HepG2 (cell line): Measurements from ENCODE around the gene EXTL1. TPM values are rescaled to one million over a fixed set of nuclear protein-coding genes. Genes with fewer than 3 reads are reported as not detected.

Experiments
- ATAC-seq: fragments of 200-7000 bp; cut with Tn5 transposase; 3 replicates; pipeline ENCODE4 v1.9.1; 2020; ENCODE audit warnings: mild to moderate bottlenecking, moderate library complexity
- BruUV-seq: library from RNA; stranded (reverse); fragments of 400-500 nt; replicated peaks from 2 replicates; lab custom pipeline; 2021; lab: Mats Ljungman, UMichigan
- CTCF ChIA-PET: fragments of 300-600 bp; formaldehyde crosslinking; extraction: SDS; loops from one replicate; lab custom pipeline; 2021; ENCODE audit warnings: low total read pairs, inconsistent platforms, low intra/inter-chr PET ratio; lab: Yijun Ruan, JAX
- POLR2A ChIA-PET: fragments of 350-600 bp; sonication (Branson Sonifier 250); formaldehyde crosslinking; loops from one replicate; lab custom pipeline; 2020; ENCODE audit warnings: antibody characterized with exemption, inconsistent platforms; lab: Yijun Ruan, JAX
- DNase-seq: peaks from one replicate; pipeline ENCODE4 v3.0.0-alpha.2; 2015; ENCODE audit warnings: low spot score
- FAIRE-seq: peaks from 3 replicates; lab custom pipeline; 2011; peaks lifted over from hg19 to GRCh38; lab: Jason Lieb, UNC
- H2AFZ ChIP-seq: one replicate; pipeline ENCODE4 v1.6.1; 2011; ENCODE audit warnings: low read length, inconsistent platforms
- H3K27ac ChIP-seq: fragments of 300-600 bp; 3 replicates; pipeline ENCODE4 v1.8.0; 2011; ENCODE audit warnings: mixed run types, mild to moderate bottlenecking, mixed read lengths, low read length, inconsistent platforms; ENCODE audit not compliant: insufficient read depth; ENCODE audit errors: extremely low read length
- H3K27me3 ChIP-seq, 2 experiments: fragments of 200-600 bp in 1 of 2; 2 replicates in 1 of 2; 3 replicates in 1 of 2; pipeline versions ENCODE4 v1.6.0 to v1.8.0; 2011; ENCODE audit warnings: low read length in 2 of 2, mild to moderate bottlenecking in 2 of 2, moderate library complexity in 2 of 2, inconsistent platforms in 1 of 2; ENCODE audit not compliant: insufficient read depth in 2 of 2, control insufficient read depth in 1 of 2
- H3K36me3 ChIP-seq, 2 experiments: fragments of 200-600 bp in 1 of 2; replicated peaks in 1 of 2; 2 replicates in 1 of 2; 3 replicates in 1 of 2; pipeline versions ENCODE4 v1.5.1 to v1.8.0; 2011; ENCODE audit warnings: low read length in 2 of 2, inconsistent platforms in 1 of 2; ENCODE audit not compliant: insufficient read depth in 2 of 2, control insufficient read depth in 1 of 2
- H3K4me1 ChIP-seq: 2 replicates; pipeline ENCODE4 v1.5.1; 2012; ENCODE audit warnings: low read length, inconsistent platforms; ENCODE audit not compliant: insufficient read depth
- H3K4me2 ChIP-seq: 2 replicates; pipeline ENCODE4 v1.6.0; 2011; ENCODE audit warnings: low read depth, low read length, inconsistent platforms
- H3K4me3 ChIP-seq, 3 experiments: fragments of 200-600 bp in 1 of 3; sonication (generic), shearing (Covaris generic) in 1 of 3; replicated peaks in 1 of 3; 2 replicates each; pipeline ENCODE4 v1.5.1; 2011 to 2016; ENCODE audit warnings: low read length in 3 of 3, inconsistent platforms in 2 of 3, low read depth in 2 of 3, mild to moderate bottlenecking in 2 of 3, control low read depth in 1 of 3, mixed read lengths in 1 of 3; ENCODE audit not compliant: insufficient read depth in 1 of 3
- H3K79me2 ChIP-seq: one replicate; pipeline ENCODE4 v1.6.1; 2011; ENCODE audit warnings: low read length, inconsistent platforms; ENCODE audit not compliant: insufficient read depth
- H3K9ac ChIP-seq: 2 replicates; pipeline ENCODE4 v1.6.0; 2011; ENCODE audit warnings: mild to moderate bottlenecking, low read depth, low read length, inconsistent platforms; ENCODE audit not compliant: insufficient read depth
- H3K9me3 ChIP-seq: 2 replicates; pipeline ENCODE4 v1.5.1; 2012; ENCODE audit warnings: mild to moderate bottlenecking, low read length
- H4K20me1 ChIP-seq: 2 replicates; pipeline ENCODE4 v1.6.0; 2011; ENCODE audit warnings: inconsistent platforms, mild to moderate bottlenecking, low read length, moderate library complexity; ENCODE audit not compliant: insufficient read depth
- ARNT2 ChIP-seq: sonication (generic); formaldehyde crosslinking; IDR thresholded peaks from 2 replicates; pipeline ENCODE4 v1.8.0; 2022; ENCODE audit warnings: mild to moderate bottlenecking, low read depth, missing genetic modification reagents, moderate library complexity
- ATF7 ChIP-seq, 2 experiments: fragments of 450-650 bp in 1 of 2; sonication (generic) in 1 of 2; formaldehyde crosslinking in 1 of 2; IDR thresholded peaks; 2 replicates each; pipeline versions ENCODE4 v1.4.0 to v1.6.1; 2016 to 2020; ENCODE audit warnings: antibody characterized with exemption in 1 of 2, mild to moderate bottlenecking in 1 of 2, missing genetic modification reagents in 1 of 2
- FOXM1 ChIP-seq: sonication (generic); formaldehyde crosslinking; IDR thresholded peaks from 2 replicates; pipeline ENCODE4 v1.5.0; 2020; ENCODE audit warnings: missing genetic modification reagents
- HOXA5 ChIP-seq: sonication (generic); formaldehyde crosslinking; IDR thresholded peaks from 2 replicates; pipeline ENCODE4 v1.4.0; 2020; ENCODE audit warnings: missing genetic modification reagents
- KLF11 ChIP-seq: IDR thresholded peaks from 2 replicates; pipeline ENCODE4 v1.6.1; 2016; ENCODE audit warnings: missing compliant biosample characterization
- PPARG ChIP-seq: conservative IDR thresholded peaks from 2 replicates; pipeline ENCODE4 v1.6.1; 2016; ENCODE audit warnings: missing biosample characterization, missing genetic modification reagents
- SMAD9 ChIP-seq: sonication (generic); formaldehyde crosslinking; IDR thresholded peaks from 2 replicates; pipeline ENCODE4 v1.5.1; 2020; ENCODE audit warnings: mild to moderate bottlenecking, missing genetic modification reagents
- YY1 ChIP-seq: IDR thresholded peaks from 2 replicates; pipeline ENCODE4 v1.6.1; 2011; ENCODE audit warnings: low read length, low read depth, moderate library complexity, mild to moderate bottlenecking; ENCODE audit not compliant: insufficient read depth, insufficient replicate concordance
- ZBTB33 ChIP-seq: sonication (generic); formaldehyde crosslinking; IDR thresholded peaks from 2 replicates; pipeline ENCODE4 v1.4.0; 2020; ENCODE audit warnings: missing genetic modification reagents
- ZFP82 ChIP-seq: sonication (generic); formaldehyde crosslinking; IDR thresholded peaks from 2 replicates; pipeline ENCODE4 v1.5.1; 2020; ENCODE audit warnings: mild to moderate bottlenecking, missing genetic modification reagents, borderline replicate concordance
- ZNF224 ChIP-seq: sonication (generic); formaldehyde crosslinking; IDR thresholded peaks from 2 replicates; pipeline ENCODE4 v1.5.0; 2020; ENCODE audit warnings: mild to moderate bottlenecking, missing genetic modification reagents
- ZNF317 ChIP-seq: sonication (generic); formaldehyde crosslinking; IDR thresholded peaks from 2 replicates; pipeline ENCODE4 v1.5.0; 2020; ENCODE audit warnings: mild to moderate bottlenecking, missing genetic modification reagents
- ZNF629 ChIP-seq: sonication (generic); formaldehyde crosslinking; conservative IDR thresholded peaks from 2 replicates; pipeline ENCODE4 v1.5.0; 2020; ENCODE audit warnings: missing genetic modification reagents
- ZNF816 ChIP-seq: sonication (generic); formaldehyde crosslinking; IDR thresholded peaks from 2 replicates; pipeline ENCODE4 v1.8.0; 2022; ENCODE audit warnings: missing genetic modification reagents, mild to moderate bottlenecking, borderline replicate concordance
- ZSCAN31 ChIP-seq: sonication (generic); formaldehyde crosslinking; IDR thresholded peaks from 2 replicates; pipeline ENCODE4 v1.5.0; 2020; ENCODE audit warnings: low read depth, mild to moderate bottlenecking, missing genetic modification reagents
- WGBS: methylation state at CpG from one replicate; pipeline ENCODE4 v1.1.6; 2017; ENCODE audit warnings: low lambda C conversion rate; 5-methylcytosine and 5-hydroxymethylcytosine counted together
- in situ Hi-C: cut with HindIII; loops from 2 replicates; pipeline ENCODE4 v1.10.0; 2017; ENCODE audit warnings: low pct_unique_long_range_greater_than_20kb; ENCODE audit not compliant: extremely low pct_ligation_motif_present
- intact Hi-C: fragments of 100-400 bp; cut with micrococcal nuclease; formaldehyde crosslinking; loops from one replicate; pipeline ENCODE4 v1.10.0; 2022; ENCODE audit not compliant: unreplicated experiment
- polyA plus RNA-seq, 8 experiments: library from polyadenylated mRNA; depleted of rRNA in 3 of 8; stranded (reverse) in 7 of 8; unstranded in 1 of 8; fragments of >200 nt; fragmentation: Illumina TruSeq in 4 of 8; extraction: Trizol in 4 of 8; gene quantifications; 2 replicates each; pipeline versions ENCODE4 v1.2.1 to v1.2.3, GENCODE V29; 2011 to 2016; ENCODE audit warnings: low read depth in 4 of 8, missing spikeins in 1 of 8, mixed read lengths in 1 of 8; ENCODE audit not compliant: insufficient read depth in 1 of 8
- total RNA-seq, 5 experiments: library from RNA; depleted of rRNA; stranded (reverse); fragments of >200 nt; fragmentation: Illumina TruSeq; extraction: Trizol; gene quantifications; 2 replicates each; pipeline ENCODE4 v1.2.3, GENCODE V29; 2016; ENCODE audit warnings: low read depth in 1 of 5
- TF ChIP-seq, protein P1 (sequence below): sonication (generic); formaldehyde crosslinking; IDR thresholded peaks from 2 replicates; pipeline ENCODE4 v1.5.0; 2020; ENCODE audit warnings: missing genetic modification reagents, mild to moderate bottlenecking, borderline replicate concordance
- TF ChIP-seq, protein P2 (sequence below): sonication (generic); formaldehyde crosslinking; IDR thresholded peaks from 2 replicates; pipeline ENCODE4 v1.5.0; 2020; ENCODE audit warnings: mild to moderate bottlenecking, low read depth, missing genetic modification reagents, borderline replicate concordance
- TF ChIP-seq, protein P3 (sequence below): sonication (generic); formaldehyde crosslinking; IDR thresholded peaks from 2 replicates; pipeline ENCODE4 v1.4.0; 2020; ENCODE audit warnings: missing genetic modification reagents, mild to moderate bottlenecking, borderline replicate concordance

The EXTL1 gene
- total and polyA plus RNA-seq, 2 of the 13 experiments (the other 11 are each of a cell fraction or from before 2014, with no cell fraction given) = 0.35 to 1.0 TPM

GRCh38 chr1:26041401-26041800 is 19.8 kb downstream of the EXTL1 start:
- Histone ChIP-seq H4K20me1 (no peaks in the 10 kb centered on the region), H3K9ac (no peak overlapping the region), H3K4me2 (no peak overlapping the region), H2AFZ (no peak overlapping the region), H3K4me1 (peaks cover 14% of the 10 kb centered on the region), H3K27ac (no peak overlapping the region), H3K27me3 (peaks cover 17 to 76% of the 10 kb centered on the region in 2 experiments), H3K9me3 (no peaks in the 10 kb centered on the region), H3K36me3 (no peaks in the 10 kb centered on the region), H3K79me2 (no peaks in the 10 kb centered on the region), H3K4me3 (no peak overlapping the region)
- no peak for FAIRE-seq
- BruUV-seq = no TSS peak
- in situ Hi-C loops = no loop called here
- ATAC-seq = no peak
- POLR2A ChIA-PET = no interaction called here
- intact Hi-C loops = no loop called here
- 13% methylated on average over 6 of the region's 7 CpGs for WGBS
- CTCF ChIA-PET = no interaction called here
- no peak for DNase-seq
- TF ChIP-seq YY1 (no peak), PPARG (no peak), ZNF317 (CRISPR knock-in tag) (no peak), ZSCAN31 (CRISPR knock-in tag) (no peak), ZNF224 (CRISPR knock-in tag) (no peak), ZFP82 (CRISPR knock-in tag) (no peak), HOXA5 (CRISPR knock-in tag) (no peak), ARNT2 (CRISPR knock-in tag) (no peak), ZBTB33 (CRISPR knock-in tag) (no peak), ZNF816 (CRISPR knock-in tag) (no peak), KLF11 (CRISPR knock-in tag) (no peak), FOXM1 (CRISPR knock-in tag) (no peak), SMAD9 (no peak), ATF7 (IDR thresholded peaks at IDR 0.05) (no peak), ATF7 (CRISPR knock-in tag; IDR thresholded peaks at IDR 0.05) (no peak), ZNF629 (no peak)
- TF ChIP-seq, protein P1, sequence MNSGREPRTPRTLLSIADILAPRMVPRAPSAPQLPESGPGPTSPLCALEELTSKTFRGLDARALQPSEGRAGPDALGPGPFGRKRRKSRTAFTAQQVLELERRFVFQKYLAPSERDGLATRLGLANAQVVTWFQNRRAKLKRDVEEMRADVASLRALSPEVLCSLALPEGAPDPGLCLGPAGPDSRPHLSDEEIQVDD (CRISPR knock-in tag) = no peak
- TF ChIP-seq, protein P2, sequence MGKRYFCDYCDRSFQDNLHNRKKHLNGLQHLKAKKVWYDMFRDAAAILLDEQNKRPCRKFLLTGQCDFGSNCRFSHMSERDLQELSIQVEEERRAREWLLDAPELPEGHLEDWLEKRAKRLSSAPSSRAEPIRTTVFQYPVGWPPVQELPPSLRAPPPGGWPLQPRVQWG (CRISPR knock-in tag) = no peak
- TF ChIP-seq, protein P3, sequence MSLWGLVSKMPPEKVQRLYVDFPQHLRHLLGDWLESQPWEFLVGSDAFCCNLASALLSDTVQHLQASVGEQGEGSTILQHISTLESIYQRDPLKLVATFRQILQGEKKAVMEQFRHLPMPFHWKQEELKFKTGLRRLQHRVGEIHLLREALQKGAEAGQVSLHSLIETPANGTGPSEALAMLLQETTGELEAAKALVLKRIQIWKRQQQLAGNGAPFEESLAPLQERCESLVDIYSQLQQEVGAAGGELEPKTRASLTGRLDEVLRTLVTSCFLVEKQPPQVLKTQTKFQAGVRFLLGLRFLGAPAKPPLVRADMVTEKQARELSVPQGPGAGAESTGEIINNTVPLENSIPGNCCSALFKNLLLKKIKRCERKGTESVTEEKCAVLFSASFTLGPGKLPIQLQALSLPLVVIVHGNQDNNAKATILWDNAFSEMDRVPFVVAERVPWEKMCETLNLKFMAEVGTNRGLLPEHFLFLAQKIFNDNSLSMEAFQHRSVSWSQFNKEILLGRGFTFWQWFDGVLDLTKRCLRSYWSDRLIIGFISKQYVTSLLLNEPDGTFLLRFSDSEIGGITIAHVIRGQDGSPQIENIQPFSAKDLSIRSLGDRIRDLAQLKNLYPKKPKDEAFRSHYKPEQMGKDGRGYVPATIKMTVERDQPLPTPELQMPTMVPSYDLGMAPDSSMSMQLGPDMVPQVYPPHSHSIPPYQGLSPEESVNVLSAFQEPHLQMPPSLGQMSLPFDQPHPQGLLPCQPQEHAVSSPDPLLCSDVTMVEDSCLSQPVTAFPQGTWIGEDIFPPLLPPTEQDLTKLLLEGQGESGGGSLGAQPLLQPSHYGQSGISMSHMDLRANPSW (CRISPR knock-in tag) = no peak
- TF ChIP-seq, all 625 proteins: peak for 0
